Esophagus squamous epithelium (tissue), 4 donors: Measurements from ENCODE around the gene SWAP70.

Source experiments
- CTCF ChIP-seq, 6 experiments: fragments of 450-650 bp in 4 of 6; fragments of 200-600 bp in 2 of 6; sonication (generic) in 2 of 6; IDR thresholded peaks; one replicate each; pipeline ENCODE4 v1.5.1; 2016 to 2019; ENCODE audit warnings: antibody characterized with exemption in 6 of 6, mild to moderate bottlenecking in 4 of 6, moderate library complexity in 4 of 6
- POLR2A ChIP-seq, 4 donors: fragments of 450-650 bp; IDR thresholded peaks; one replicate each; pipeline ENCODE4 v1.6.1; 2017; ENCODE audit warnings: antibody characterized with exemption in 4 of 4, mild to moderate bottlenecking in 4 of 4, moderate library complexity in 3 of 4

- no peak for TF ChIP-seq POLR2A (IDR thresholded peaks at IDR 0.05)
- TF ChIP-seq CTCF (IDR thresholded peaks at IDR 0.05) = no peak
Observed at GRCh38 chr11:9708544-9708943, 44.7 kb downstream of the SWAP70 start.
